Erythroblast (primary cell): ENCODE measurements around the gene ZSCAN5A.

Experiments used
- GATA1 ChIP-seq: IDR thresholded peaks from 2 replicates; pipeline ENCODE4 v1.6.1; 2011; ENCODE audit warnings: low read depth, mild to moderate bottlenecking, control low read depth, low read length, moderate library complexity
- POLR2A ChIP-seq: IDR thresholded peaks from 2 replicates; pipeline ENCODE4 v1.6.1; 2011; ENCODE audit warnings: mild to moderate bottlenecking, low read length

DNA sequence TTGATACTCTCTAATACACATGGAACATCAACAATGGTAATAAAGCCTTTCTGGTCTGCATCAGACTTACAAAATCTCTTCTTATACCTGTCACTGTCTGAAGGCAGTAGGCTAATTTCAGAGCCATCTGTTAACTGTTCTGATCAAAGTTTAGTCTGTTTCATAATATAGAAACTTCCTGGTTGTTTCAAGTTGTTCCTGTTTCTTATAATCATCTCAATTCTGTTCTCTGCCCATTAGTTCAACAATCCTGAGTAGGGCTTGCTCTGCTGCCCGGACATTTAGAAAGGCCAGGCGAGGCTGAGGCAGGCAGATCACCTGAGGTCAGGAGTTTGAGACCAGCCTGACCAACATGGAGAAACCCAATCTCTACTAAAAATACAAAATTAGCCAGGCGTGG is 5.4 kb upstream of the ZSCAN5A start:
- TF ChIP-seq POLR2A (no peak), GATA1 (no peak)
